ENCODE results near the gene SCUBE3. TPM values are rescaled to one million over a fixed set of nuclear protein-coding genes. Genes with fewer than 3 reads are reported as not detected.

Gene SCUBE3
- total RNA-seq, 4 donors from 2014 or later, result 0.37 to 0.68 (median 0.52) TPM

- WGBS, 2 donors (ENCODE audit: low coverage in 1 of 2), result 80 to 87% methylated on average over 1 to 3 of the region's 3 CpGs
- no peaks in the 10 kb centered on the region for H3K9me3 ChIP-seq
- H3K27me3 ChIP-seq, result no peaks in the 10 kb centered on the region
- H3K4me1 ChIP-seq, result peaks cover 0 to 10% (median 2%) of the 10 kb centered on the region in 4 donors
- TF ChIP-seq EP300 (IDR thresholded peaks at IDR 0.05; ENCODE audit: low read depth) (no peak), POLR2AphosphoS5 (IDR thresholded peaks at IDR 0.05) (no peak), CTCF (IDR thresholded peaks at IDR 0.05) (no peak), POLR2A (IDR thresholded peaks at IDR 0.05) (no peak)
- in situ Hi-C loops (cut with MboI; ENCODE audit: low pct_ligation_motif_present in 1 of 4, low pct_unique_long_range_greater_than_20kb in 1 of 4, low sequenced_read_pairs in 3 of 4), result loop anchor here in 2 of 4 donors (10.0 to 25.0 kb wide), 2 partner anchors 104 to 262 kb away; partner anchors contain the start of gene TCP11 (in 1 of the 2)
- no peak overlapping the region for H3K27ac ChIP-seq
- no peak overlapping the region for H3K4me3 ChIP-seq
- intact Hi-C loops (cut with DNase I; ENCODE audit: low total_unique reads), result loop anchor here (10.0 kb wide), 1 partner anchor 104 kb away; the partner anchor contains the start of gene TCP11
- DNase-seq, result no peak
- no peaks in the 10 kb centered on the region for H3K36me3 ChIP-seq
Observed at GRCh38 chr6:35248965-35249364, 35.2 kb downstream of the SCUBE3 start.

- DNase-seq, result no peak
- Histone ChIP-seq H3K27ac (no peak overlapping the region), H3K36me3 (no peaks in the 10 kb centered on the region), H3K27me3 (no peaks in the 10 kb centered on the region), H3K9me3 (no peaks in the 10 kb centered on the region), H3K4me1 (peaks cover 0 to 10% (median 2%) of the 10 kb centered on the region in 4 donors), H3K4me3 (no peak overlapping the region)
- TF ChIP-seq EP300 (IDR thresholded peaks at IDR 0.05; ENCODE audit: low read depth) (no peak), CTCF (IDR thresholded peaks at IDR 0.05) (no peak), POLR2A (IDR thresholded peaks at IDR 0.05) (no peak), POLR2AphosphoS5 (IDR thresholded peaks at IDR 0.05) (no peak)
- intact Hi-C loops (cut with DNase I; ENCODE audit: low total_unique reads), result no loop called here
- in situ Hi-C loops (cut with MboI; ENCODE audit: low pct_ligation_motif_present in 1 of 4, low pct_unique_long_range_greater_than_20kb in 1 of 4, low sequenced_read_pairs in 3 of 4), result no loop called here
- WGBS, 2 donors (ENCODE audit: low coverage in 1 of 2), result 95 to 100% methylated on average over 1 to 3 of the region's 3 CpGs
Observed at GRCh38 chr6:35251949-35252348, 38.2 kb downstream of the SCUBE3 start.

- no peak overlapping the region for H3K4me3 ChIP-seq
- 88% methylated on average over 1 of the region's 1 CpG; no CpG with 5 or more reads in 1 of the 2 donors for WGBS, 2 donors (ENCODE audit: low coverage in 1 of 2)
- no peaks in the 10 kb centered on the region for H3K9me3 ChIP-seq
- H3K27me3 ChIP-seq, result no peaks in the 10 kb centered on the region
- no peaks in the 10 kb centered on the region for H3K36me3 ChIP-seq
- intact Hi-C loops (cut with DNase I; ENCODE audit: low total_unique reads) (no loop called here), in situ Hi-C loops (cut with MboI; ENCODE audit: low pct_ligation_motif_present in 1 of 4, low pct_unique_long_range_greater_than_20kb in 1 of 4, low sequenced_read_pairs in 3 of 4) (no loop called here)
- H3K4me1 ChIP-seq, result peaks cover 0 to 15% (median 6%) of the 10 kb centered on the region in 4 donors
- no peak for DNase-seq
- H3K27ac ChIP-seq, result no peak overlapping the region
- TF ChIP-seq POLR2AphosphoS5 (IDR thresholded peaks at IDR 0.05) (no peak), CTCF (IDR thresholded peaks at IDR 0.05) (no peak), EP300 (IDR thresholded peaks at IDR 0.05; ENCODE audit: low read depth) (no peak), POLR2A (IDR thresholded peaks at IDR 0.05) (no peak)
Observed at GRCh38 chr6:35253249-35253648, 39.5 kb downstream of the SCUBE3 start.

- Histone ChIP-seq H3K36me3 (no peaks in the 10 kb centered on the region), H3K27ac (peak overlapping the region; percentile 92 to 96 (median 94)), H3K9me3 (no peaks in the 10 kb centered on the region), H3K4me3 (peak overlapping the region in 3 of 4 donors; percentile 86 to 87 (median 86)), H3K27me3 (no peaks in the 10 kb centered on the region), H3K4me1 (peaks cover 5 to 22% (median 14%) of the 10 kb centered on the region in 4 donors)
- DNase-seq, result no peak
- TF ChIP-seq CTCF (IDR thresholded peaks at IDR 0.05) (no peak), POLR2A (IDR thresholded peaks at IDR 0.05) (no peak), POLR2AphosphoS5 (IDR thresholded peaks at IDR 0.05) (no peak), EP300 (IDR thresholded peaks at IDR 0.05; ENCODE audit: low read depth) (no peak)
- WGBS, 2 donors (ENCODE audit: low coverage in 1 of 2), result 56 to 68% methylated on average over 6 to 7 of the region's 7 CpGs
- intact Hi-C loops (cut with DNase I; ENCODE audit: low total_unique reads), result no loop called here
- in situ Hi-C loops (cut with MboI; ENCODE audit: low pct_ligation_motif_present in 1 of 4, low pct_unique_long_range_greater_than_20kb in 1 of 4, low sequenced_read_pairs in 3 of 4), result no loop called here
Observed at GRCh38 chr6:35258336-35258735, 44.6 kb downstream of the SCUBE3 start.
